GM04504 (cell line): ENCODE data around the gene PSENEN.

Source experiments
- DNase-seq: peaks from one replicate; pipeline ENCODE4 v3.0.0-alpha.2; 2012; ENCODE audit warnings: low read depth

PSENEN gene

GRCh38 chr19:35733180-35734125, 12.0 kb upstream of the PSENEN start:
- no peak for DNase-seq

GRCh38 chr19:35734273-35734672, 11.2 kb upstream of the PSENEN start:
- no peak for DNase-seq

GRCh38 chr19:35734889-35735288, 10.6 kb upstream of the PSENEN start:
- DNase-seq: no peak

- no peak for DNase-seq
Observed at GRCh38 chr19:35736913-35737886, 8.3 kb upstream of the PSENEN start.

GRCh38 chr19:35738021-35738886, 7.2 kb upstream of the PSENEN start:
- DNase-seq: no peak

- DNase-seq: no peak
Observed at GRCh38 chr19:35738887-35739229, 6.6 kb upstream of the PSENEN start.

GRCh38 chr19:35739275-35740107, 6.0 kb upstream of the PSENEN start:
- no peak for DNase-seq

GRCh38 chr19:35740108-35740422, 5.4 kb upstream of the PSENEN start:
- no peak for DNase-seq

GRCh38 chr19:35740423-35741202, 4.8 kb upstream of the PSENEN start:
- peak; percentile 90 for DNase-seq

GRCh38 chr19:35741203-35741515, 4.3 kb upstream of the PSENEN start:
- DNase-seq: no peak

GRCh38 chr19:35742121-35742724, 3.2 kb upstream of the PSENEN start, which contains the start of gene IGFLR1:
IGFLR1 (minus strand) TSS chr19:35742452; CDS start chr19:35741180, 1,272 bp downstream.
- no peak for DNase-seq

- no peak for DNase-seq
Observed at GRCh38 chr19:35743640-35744429, 1.6 kb upstream of the PSENEN start.

GRCh38 chr19:35744430-35745327, 772 bp upstream of the PSENEN start:
- peak; percentile 91 for DNase-seq

GRCh38 chr19:35746087-35746462, 624 bp downstream of the PSENEN start:
- no peak for DNase-seq

GRCh38 chr19:35746531-35746930, 1.1 kb downstream of the PSENEN start:
- no peak for DNase-seq

- peak; percentile 99 for DNase-seq
Observed at GRCh38 chr19:35748106-35749020, 2.9 kb downstream of the PSENEN start, which contains the start of gene LIN37. LIN37 (plus strand) TSS chr19:35748576; CDS start chr19:35748725, 149 bp downstream.

- no peak for DNase-seq
Observed at GRCh38 chr19:35750167-35750566, 4.7 kb downstream of the PSENEN start.
